Urinary bladder (tissue), 4 donors: ENCODE results near the gene FN1. TPM values are rescaled to one million over a fixed set of nuclear protein-coding genes. Genes with fewer than 3 reads are reported as not detected.
"Not testable (repeated sequence)": the region's sequence is repeated elsewhere in the genome, so short reads cannot be mapped to it uniquely, and the experiment has no call there.

ENCODE experiments used
- DNase-seq: peaks from one replicate; pipeline ENCODE4 v3.0.0-alpha.2; 2015; ENCODE audit errors: extremely low spot score
- H3K27ac ChIP-seq: one replicate; pipeline ENCODE4 v1.5.1; 2013; ENCODE audit warnings: low read depth, mild to moderate bottlenecking, moderate library complexity
- H3K36me3 ChIP-seq: one replicate; pipeline ENCODE4 v1.6.1; 2013; ENCODE audit warnings: mild to moderate bottlenecking, moderate library complexity; ENCODE audit not compliant: insufficient read depth
- H3K4me1 ChIP-seq: one replicate; pipeline ENCODE4 v1.6.1; 2013; ENCODE audit warnings: mild to moderate bottlenecking, moderate library complexity; ENCODE audit not compliant: insufficient read depth
- H3K4me3 ChIP-seq: one replicate; pipeline ENCODE4 v1.5.1; 2013; ENCODE audit warnings: low read depth, low read length
- WGBS: extraction: QIAGEN DNeasy Blood & Tissue Kit; methylation state at CpG from one replicate; pipeline ENCODE4 v1.1.7; 2013; 5-methylcytosine and 5-hydroxymethylcytosine counted together
- polyA plus RNA-seq: library from polyadenylated mRNA; stranded (reverse); fragments of 200-250 nt; gene quantifications from one replicate; pipeline ENCODE4 v1.2.3, GENCODE V29; 2013
- total RNA-seq: library from RNA; depleted of rRNA; stranded (reverse); fragments of >200 nt; gene quantifications from one replicate; pipeline ENCODE4 v1.2.3, GENCODE V29; 2014
- donor health status: healthy with polysubstance abuse.
- donor health status: healthy.

Gene FN1
- total and polyA plus RNA-seq, 2 donors: 1,813 to 1,853 TPM

GRCh38 chr2:215311259-215311624 is 124.6 kb downstream of the FN1 start:
- not testable (repeated sequence) for H3K4me1 ChIP-seq, H3K27ac ChIP-seq, DNase-seq, H3K36me3 ChIP-seq
- WGBS: 67% methylated on average over 13 of the region's 13 CpGs
- peak overlapping the region; percentile 72 for H3K4me3 ChIP-seq

Other genes starting within 250 kb of the FN1 start
- 28.9 TPM for gene ATIC, start 124.0 kb downstream of the FN1 start, total RNA-seq
- gene ATIC, start 124.0 kb downstream of the FN1 start, polyA plus RNA-seq: 61.4 TPM